GM12892 (cell line): Measurements from ENCODE around the gene PLPP4.

Experiments
- POLR2A ChIP-seq: IDR thresholded peaks from 2 replicates; pipeline ENCODE4 v1.6.1; 2011; ENCODE audit warnings: low read depth, low read length, control low read depth
- POLR2AphosphoS5 ChIP-seq: IDR thresholded peaks from 2 replicates; pipeline ENCODE4 v1.6.1; 2011; ENCODE audit warnings: low read depth, low read length, control low read depth
- TAF1 ChIP-seq: IDR thresholded peaks from 2 replicates; pipeline ENCODE4 v1.6.1; 2011; ENCODE audit warnings: low read depth, mild to moderate bottlenecking, control low read depth, low read length, borderline replicate concordance

GRCh38 chr10:120607016-120607709 is 150.1 kb downstream of the PLPP4 start:
- TF ChIP-seq POLR2A (no peak), TAF1 (no peak), POLR2AphosphoS5 (no peak)
